PFSK-1 (cell line): ENCODE measurements around the gene MKKS.

Experiments used
- FOXP2 ChIP-seq: optimal IDR thresholded peaks from 2 replicates; pipeline ENCODE3; 2011; ENCODE audit warnings: borderline replicate concordance, control low read depth, inconsistent platforms; ENCODE audit not compliant: insufficient read depth; ENCODE audit errors: extremely low read length, extremely low read depth
- POLR2AphosphoS5 ChIP-seq: IDR thresholded peaks from 2 replicates; pipeline ENCODE4 v1.6.1; 2012; ENCODE audit warnings: low read depth, mild to moderate bottlenecking, control low read depth, low read length, moderate library complexity
- SIN3A ChIP-seq: IDR thresholded peaks from 2 replicates; pipeline ENCODE4 v1.6.1; 2012; ENCODE audit warnings: mild to moderate bottlenecking, low read length, moderate library complexity, borderline replicate concordance; ENCODE audit not compliant: insufficient read depth
- TAF1 ChIP-seq: IDR thresholded peaks from 2 replicates; pipeline ENCODE4 v1.6.1; 2012; ENCODE audit warnings: low read length, control low read depth, borderline replicate concordance; ENCODE audit not compliant: insufficient read depth
- TF ChIP-seq, protein P1 (sequence below), 2 experiments: IDR thresholded peaks; 2 replicates each; pipeline versions ENCODE4 v1.6.1 to v1.8.0; 2011 to 2012; ENCODE audit warnings: low read depth in 2 of 2, low read length in 2 of 2, control low read depth in 1 of 2, inconsistent platforms in 1 of 2, mild to moderate bottlenecking in 1 of 2, moderate library complexity in 1 of 2; ENCODE audit not compliant: insufficient read depth in 1 of 2

Gene MKKS

GRCh38 chr20:10429443-10429981, 4.5 kb downstream of the MKKS start:
- TF ChIP-seq, protein P1, sequence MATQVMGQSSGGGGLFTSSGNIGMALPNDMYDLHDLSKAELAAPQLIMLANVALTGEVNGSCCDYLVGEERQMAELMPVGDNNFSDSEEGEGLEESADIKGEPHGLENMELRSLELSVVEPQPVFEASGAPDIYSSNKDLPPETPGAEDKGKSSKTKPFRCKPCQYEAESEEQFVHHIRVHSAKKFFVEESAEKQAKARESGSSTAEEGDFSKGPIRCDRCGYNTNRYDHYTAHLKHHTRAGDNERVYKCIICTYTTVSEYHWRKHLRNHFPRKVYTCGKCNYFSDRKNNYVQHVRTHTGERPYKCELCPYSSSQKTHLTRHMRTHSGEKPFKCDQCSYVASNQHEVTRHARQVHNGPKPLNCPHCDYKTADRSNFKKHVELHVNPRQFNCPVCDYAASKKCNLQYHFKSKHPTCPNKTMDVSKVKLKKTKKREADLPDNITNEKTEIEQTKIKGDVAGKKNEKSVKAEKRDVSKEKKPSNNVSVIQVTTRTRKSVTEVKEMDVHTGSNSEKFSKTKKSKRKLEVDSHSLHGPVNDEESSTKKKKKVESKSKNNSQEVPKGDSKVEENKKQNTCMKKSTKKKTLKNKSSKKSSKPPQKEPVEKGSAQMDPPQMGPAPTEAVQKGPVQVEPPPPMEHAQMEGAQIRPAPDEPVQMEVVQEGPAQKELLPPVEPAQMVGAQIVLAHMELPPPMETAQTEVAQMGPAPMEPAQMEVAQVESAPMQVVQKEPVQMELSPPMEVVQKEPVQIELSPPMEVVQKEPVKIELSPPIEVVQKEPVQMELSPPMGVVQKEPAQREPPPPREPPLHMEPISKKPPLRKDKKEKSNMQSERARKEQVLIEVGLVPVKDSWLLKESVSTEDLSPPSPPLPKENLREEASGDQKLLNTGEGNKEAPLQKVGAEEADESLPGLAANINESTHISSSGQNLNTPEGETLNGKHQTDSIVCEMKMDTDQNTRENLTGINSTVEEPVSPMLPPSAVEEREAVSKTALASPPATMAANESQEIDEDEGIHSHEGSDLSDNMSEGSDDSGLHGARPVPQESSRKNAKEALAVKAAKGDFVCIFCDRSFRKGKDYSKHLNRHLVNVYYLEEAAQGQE (IDR thresholded peaks at IDR 0.05; ENCODE audit: insufficient read depth in 1 of 2, low read depth in 2 of 2, low read length in 2 of 2) = no peak
- TF ChIP-seq POLR2AphosphoS5 (no peak), FOXP2 (no peak), TAF1 (no peak), SIN3A (no peak)

- no peak for TF ChIP-seq SIN3A
- TF ChIP-seq, protein P1 (IDR thresholded peaks at IDR 0.05; ENCODE audit: insufficient read depth in 1 of 2, low read depth in 2 of 2, low read length in 2 of 2) = no peak
Observed at GRCh38 chr20:10428008-10428407, 6.0 kb downstream of the MKKS start.

- TF ChIP-seq SIN3A (no peak), POLR2AphosphoS5 (no peak), TAF1 (no peak), FOXP2 (no peak)
- TF ChIP-seq, protein P1 (IDR thresholded peaks at IDR 0.05; ENCODE audit: insufficient read depth in 1 of 2, low read depth in 2 of 2, low read length in 2 of 2) = no peak
Observed at GRCh38 chr20:10427060-10427692, 6.8 kb downstream of the MKKS start.

GRCh38 chr20:10423735-10424134, 10.3 kb downstream of the MKKS start:
- TF ChIP-seq POLR2AphosphoS5 = no peak
- TF ChIP-seq TAF1 = no peak
- no peak for TF ChIP-seq FOXP2
- TF ChIP-seq, protein P1 (IDR thresholded peaks at IDR 0.05; ENCODE audit: insufficient read depth in 1 of 2, low read depth in 2 of 2, low read length in 2 of 2) = no peak
- TF ChIP-seq SIN3A = no peak
